GM19351 (cell line): Measurements from ENCODE around the gene CCDC142.

ENCODE experiments used
- ATAC-seq: cut with Tn5 transposase; IDR thresholded peaks from one replicate; pipeline ENCODE4 v1.9.1; 2021; ENCODE audit warnings: mild to moderate bottlenecking, moderate library complexity; ENCODE audit not compliant: unreplicated experiment

CCDC142 gene

DNA sequence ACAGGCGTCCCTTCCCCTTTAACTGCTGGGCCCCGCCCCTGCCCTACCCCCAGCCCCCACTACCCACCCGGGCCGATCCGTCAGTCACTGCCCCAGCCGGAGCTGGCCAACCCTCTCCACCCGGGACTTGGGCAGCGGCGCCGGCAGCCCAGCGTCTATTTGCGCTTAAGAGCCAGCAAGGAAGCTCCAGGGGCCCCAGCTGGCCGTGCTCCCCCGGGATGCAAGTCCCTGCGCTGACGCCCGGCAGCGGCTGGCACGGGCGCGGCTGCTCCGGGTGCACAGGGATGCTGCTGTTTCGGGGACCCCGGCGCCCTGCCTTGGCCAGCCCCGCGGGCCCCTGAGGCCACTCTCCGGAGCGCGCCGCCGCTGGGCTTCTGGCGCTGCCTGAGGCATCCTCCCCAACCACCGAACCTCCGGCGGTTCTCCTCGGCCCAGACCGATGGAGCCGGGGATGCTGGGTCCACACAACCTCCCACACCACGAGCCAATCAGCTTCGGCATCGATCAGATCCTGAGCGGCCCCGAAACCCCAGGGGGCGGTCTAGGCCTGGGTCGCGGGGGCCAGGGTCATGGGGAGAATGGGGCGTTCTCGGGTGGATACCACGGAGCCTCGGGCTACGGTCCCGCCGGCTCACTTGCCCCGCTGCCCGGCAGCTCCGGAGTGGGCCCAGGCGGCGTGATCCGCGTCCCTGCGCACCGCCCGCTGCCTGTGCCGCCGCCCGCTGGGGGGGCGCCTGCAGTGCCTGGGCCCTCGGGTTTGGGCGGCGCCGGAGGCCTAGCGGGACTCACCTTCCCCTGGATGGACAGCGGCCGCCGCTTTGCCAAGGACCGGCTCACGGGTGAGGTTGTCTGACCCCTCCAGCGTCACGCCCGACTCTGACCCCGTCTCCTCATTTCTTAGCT, 31.8 kb upstream of the CCDC142 start, which contains the start of gene TLX2:
TSS of gene TLX2 (plus strand) at position 83 of the 903 bp plus-strand sequence. CDS start at position 440, 357 bp downstream.
- ATAC-seq, result no peak

DNA sequence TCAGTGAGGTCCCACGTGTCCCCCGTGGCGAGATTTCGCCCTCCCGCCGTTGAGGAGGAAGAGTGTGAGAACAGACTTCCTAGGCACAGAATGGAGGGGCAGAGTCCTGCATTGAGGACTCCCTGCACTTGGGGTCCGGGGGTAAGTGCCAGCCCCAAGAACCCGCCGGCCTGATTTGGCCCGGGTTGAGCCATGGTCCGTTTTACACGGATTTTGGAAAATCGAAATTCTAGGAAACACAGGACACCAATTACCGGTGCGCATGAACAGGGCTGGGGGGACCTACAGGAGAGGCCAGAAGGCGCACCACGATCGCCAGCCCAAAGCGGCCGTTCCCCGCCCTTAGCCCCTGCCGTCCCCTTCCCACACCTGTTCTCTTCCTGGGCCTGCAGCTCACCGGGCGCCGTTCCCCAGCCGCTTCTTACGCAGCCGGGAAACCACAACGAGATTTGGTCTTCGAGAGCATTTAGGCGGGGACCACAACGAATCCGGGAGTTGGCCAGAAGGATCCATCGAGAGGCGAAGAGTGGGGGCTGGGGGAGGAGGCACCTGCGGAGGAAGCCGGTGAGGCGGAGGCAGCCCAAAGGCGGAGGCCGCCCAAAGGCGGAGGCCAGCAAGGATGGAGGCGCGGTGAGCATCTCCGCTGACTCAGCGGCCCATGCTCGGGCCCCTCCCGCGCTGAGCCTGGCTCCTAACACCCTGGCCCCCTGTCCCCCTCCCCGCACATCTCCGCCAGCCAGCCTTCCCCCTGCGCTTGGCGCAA, 31.0 kb upstream of the CCDC142 start:
- no peak for ATAC-seq

DNA sequence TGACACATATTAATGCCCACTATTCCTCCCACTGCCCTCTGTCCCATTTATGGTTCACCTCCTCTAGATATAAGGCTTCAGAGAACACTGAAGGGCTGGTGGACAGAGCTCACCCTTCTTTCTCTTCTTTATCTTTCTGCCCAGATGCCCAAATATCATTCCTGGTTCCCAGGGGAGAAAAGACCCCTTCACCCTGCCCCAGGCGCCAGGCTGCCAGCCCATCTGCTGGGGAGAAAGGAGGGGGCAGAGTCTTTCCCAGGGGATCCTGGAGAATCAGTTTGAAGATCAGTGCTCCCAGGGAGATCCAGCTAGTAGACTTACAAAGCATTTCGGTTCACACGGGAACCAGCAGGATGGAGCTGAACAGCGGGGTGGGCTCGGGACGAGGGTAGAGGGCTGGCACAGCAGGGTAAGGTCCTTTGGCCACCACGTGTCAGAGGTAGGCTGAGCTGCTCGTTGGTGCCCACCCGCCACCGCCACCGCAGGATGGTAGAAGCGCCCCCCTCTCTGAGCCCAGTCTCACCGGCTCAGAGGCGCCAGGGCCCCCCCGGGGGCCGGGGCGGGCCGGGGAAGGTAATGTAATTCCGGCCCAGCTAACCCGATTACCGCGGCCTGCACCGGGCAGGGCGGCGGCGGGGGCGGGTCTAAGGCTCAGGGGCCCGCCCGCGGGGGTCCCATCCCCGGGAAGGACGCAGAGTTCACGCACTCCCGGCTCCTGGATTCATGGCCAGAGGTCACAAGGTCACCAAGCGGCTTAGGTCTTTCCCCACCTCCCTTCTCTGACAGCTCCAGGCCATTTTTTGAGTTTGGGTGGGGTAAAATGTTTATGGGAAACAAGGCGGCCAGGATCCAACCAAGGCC, 30.2 kb upstream of the CCDC142 start:
- ATAC-seq, result no peak

DNA sequence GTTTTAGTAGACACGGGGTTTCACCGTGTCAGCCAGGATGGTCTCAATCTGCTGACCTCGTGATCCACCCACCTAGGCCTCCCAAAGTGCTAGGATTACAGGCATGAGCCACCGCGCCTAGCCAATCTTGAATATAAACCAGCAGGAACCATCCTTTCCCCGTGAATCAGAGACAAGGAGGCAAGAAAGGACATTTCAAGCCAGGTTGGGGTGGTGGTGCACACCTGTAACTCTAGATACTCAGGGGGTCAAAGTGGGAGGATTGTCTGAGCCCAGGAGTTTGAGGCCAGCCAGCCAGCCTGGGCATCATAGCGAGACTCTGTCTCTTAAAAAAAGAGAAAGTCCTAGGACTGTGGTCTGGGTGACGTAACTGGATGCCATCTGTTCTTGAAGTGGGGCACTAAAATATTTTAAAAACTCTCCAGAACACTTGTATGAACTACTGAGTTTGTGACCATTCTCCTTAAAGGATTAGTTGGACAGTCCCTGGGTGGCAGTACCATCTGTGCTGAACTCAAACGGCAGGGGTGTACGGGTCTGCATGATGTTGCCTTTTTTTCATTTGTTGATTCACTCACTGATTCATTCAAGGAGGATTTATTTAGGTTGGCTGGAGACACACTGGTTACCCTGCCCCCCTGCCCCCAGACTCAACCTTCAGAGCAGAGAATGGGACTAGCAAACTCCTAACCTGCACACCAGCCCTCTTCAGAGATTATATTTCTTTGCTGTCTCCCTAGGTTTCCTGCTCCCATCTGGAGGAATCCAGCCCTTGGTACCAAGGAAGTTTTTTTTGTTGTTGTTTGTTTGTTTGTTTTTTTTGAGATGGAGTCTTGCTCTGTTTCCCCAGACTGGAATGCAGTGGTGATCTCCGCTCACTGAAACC, 28.5 kb upstream of the CCDC142 start:
- ATAC-seq, result no peak

DNA sequence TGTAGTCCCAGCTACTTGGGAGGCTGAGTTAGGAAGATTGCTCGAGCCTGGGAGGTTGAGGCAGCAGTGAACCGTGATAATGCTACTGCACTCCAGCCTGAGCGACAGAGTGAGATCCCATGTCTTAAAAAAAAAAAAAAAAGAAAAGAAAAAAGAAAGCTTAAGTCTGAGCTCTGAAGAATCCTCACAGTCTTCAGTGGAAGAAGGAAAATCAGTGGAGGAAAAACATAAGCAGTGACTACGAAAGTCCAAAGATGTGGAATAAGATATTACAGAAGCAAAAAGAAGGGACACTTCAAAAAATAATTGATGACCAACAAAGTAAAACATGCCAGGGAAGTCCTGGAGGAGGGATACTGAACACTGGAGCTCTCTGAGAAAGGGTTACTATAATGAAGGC, 27.5 kb upstream of the CCDC142 start:
- no peak for ATAC-seq

DNA sequence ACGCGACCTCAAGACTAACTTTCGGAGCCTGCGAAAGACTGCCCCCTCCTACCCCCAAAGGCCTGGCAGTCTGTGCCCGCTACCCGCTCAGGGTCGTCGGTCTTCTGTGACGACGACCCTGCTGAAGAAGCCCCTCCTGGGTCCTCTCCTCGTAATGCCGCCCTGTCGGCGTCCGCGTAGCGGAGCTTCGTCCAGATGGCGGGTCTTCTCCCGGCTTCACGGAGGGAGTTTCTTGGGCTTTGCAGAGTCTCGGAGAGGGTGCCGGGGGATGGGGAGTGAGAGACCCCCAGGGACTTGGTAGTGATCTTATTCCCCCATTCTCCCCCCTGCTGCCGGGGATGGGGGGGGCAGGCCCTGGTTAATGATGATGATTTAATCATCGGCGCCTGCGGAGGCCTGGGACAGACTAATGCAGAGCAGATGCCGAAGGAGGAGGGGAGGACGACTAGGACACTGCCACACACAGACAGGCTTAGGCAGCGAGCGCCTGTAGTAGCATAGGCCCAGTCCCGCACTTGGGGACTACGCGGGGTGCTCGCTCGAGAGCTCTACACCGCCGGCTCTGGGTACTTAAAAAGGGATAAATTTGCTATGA, 25.2 kb upstream of the CCDC142 start:
- peak; percentile 16 for ATAC-seq

DNA sequence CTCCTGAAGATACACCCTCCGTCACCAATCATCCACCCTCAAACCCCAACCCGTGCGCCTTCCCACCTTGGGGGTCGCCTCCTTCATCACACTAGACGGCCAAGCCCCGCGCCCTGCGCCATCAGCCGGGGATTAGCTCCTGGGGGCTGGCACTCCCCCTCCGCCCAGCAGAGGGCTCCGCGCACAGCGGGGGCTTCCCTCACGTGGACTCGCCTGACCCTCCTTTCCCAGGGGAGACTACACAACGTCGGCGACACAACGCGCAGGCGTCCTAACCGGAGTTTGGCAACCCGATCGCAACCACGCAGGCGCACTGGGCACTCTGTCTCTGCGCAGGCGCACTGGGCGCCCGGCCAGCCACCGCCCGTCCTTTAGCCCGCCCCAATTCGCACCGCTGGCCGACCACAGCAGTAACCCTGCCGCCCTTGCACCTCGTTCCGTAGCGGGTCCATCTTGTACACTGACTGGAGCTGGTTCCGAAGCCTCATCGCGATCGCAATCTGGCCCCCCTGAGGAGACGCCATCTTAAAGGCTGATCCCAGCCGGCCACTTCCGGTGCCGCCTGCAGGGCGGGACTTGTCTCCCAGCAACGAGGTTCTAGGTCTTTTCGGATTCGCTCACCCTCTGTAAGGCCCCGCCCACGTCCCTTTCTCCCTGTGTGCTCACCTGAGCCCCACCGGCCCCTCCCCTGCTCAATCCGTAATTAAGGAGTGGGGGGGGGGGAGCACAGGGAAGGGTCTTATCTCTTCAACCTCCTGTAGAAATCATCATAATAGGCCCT, 24.5 kb upstream of the CCDC142 start, which contains the start of gene PCGF1:
TSS of gene PCGF1 (minus strand) at position 551 of the 781 bp plus-strand sequence. CDS start at position 524, 27 bp downstream.
- peak; percentile 90 for ATAC-seq

DNA sequence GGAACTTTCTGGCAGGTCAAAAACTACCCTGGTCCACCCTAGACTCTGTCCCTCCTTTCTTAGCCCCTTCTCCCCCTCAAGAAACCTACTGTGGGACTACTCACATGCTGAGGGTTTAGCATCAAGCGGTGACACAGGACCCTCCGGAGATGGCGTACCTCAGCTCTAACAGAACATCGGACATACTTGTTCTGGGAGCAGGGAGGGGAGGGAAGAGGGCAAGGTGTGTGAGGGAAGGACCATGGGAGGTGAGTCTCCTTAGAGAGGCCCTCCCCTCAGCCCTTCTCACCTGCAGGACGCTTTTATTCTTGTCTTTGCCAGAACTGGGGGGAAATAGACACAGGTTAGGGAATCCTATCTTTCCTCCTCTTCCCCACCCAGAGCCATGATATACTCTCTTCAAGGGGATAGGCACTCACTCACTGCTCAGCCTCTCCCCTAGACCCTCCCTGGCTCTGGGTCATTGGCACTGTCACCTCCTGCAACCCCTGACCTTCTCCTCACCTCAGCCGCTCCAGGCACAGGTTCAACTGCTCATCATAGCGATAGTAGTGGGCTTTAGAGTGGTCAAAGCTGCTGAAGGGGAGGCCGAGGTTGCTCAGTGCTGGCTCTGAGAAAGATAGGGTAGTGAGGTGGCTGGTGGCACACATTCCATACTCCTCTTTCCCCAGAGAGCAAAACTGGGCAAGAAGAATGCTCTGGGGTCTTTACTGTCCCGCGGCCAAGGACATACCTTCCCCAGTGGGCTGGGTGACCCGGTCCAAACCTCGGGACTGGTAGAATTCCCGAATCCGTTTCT, 22.8 kb upstream of the CCDC142 start:
- no peak for ATAC-seq

DNA sequence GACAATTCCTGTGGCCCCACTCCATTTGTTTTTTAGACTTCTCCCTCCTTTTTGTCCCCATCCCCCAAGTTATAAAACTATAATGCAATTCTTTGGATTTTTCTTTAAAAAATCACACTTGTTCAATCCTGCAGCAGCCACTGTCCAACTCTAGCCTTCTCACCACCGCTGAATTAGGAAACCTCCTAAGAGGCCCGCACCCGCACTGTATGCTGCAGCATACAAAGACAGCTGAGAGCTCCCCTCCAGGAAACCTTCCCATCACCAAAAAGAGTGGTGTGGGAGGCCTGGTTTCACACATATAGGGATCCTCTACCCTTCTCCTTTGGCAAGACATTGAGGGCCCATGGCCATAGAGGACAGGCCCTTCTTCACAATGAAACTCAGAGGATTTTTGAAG, 21.8 kb upstream of the CCDC142 start:
- no peak for ATAC-seq

DNA sequence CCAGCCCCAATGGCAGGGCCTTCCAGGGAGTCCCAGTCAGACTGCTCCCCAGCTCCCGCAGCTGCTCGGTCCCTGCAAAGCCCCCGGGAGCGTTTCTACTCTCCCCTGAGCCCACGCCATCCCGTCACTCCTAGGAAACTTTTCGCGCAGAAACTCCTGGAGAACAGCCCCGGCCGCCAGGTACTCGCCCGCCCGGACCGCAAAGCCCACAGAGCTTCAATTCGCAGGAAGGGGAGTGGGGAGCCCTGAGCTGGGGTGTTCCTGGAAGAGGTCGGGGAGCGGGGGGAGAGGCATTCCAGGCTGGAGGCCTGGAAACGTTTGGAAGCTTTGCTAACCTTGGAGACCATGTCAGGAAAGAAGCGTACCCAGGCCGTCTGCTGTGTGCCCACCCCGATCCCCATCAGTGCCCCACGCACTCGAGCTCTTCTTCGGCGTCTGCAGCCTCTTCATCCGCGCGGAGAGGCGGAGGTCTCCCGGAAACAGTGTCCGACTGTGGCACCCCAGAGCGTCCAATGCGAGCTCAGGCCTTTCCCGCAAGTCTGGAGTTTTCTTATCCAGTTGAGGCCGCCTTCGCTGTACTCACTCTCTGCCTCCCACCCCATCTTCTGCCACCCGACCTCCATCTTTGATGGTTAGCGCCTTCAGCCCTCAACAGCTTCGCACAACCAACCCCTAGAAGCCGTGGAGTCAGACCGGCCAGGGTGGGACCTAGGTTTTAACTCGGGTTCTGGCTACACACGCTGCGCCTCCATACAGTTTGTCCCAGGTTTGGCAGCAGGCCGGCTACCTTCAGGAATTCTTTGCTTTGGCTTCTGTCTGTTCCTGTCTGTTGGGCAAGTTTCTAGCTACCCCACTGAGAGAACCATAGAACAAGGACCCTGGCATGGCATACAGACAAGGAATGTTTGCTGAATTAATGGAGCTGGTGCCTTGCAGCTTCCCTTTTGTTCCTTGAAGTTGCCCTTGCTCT, 21.0 kb upstream of the CCDC142 start:
- ATAC-seq, result no peak

DNA sequence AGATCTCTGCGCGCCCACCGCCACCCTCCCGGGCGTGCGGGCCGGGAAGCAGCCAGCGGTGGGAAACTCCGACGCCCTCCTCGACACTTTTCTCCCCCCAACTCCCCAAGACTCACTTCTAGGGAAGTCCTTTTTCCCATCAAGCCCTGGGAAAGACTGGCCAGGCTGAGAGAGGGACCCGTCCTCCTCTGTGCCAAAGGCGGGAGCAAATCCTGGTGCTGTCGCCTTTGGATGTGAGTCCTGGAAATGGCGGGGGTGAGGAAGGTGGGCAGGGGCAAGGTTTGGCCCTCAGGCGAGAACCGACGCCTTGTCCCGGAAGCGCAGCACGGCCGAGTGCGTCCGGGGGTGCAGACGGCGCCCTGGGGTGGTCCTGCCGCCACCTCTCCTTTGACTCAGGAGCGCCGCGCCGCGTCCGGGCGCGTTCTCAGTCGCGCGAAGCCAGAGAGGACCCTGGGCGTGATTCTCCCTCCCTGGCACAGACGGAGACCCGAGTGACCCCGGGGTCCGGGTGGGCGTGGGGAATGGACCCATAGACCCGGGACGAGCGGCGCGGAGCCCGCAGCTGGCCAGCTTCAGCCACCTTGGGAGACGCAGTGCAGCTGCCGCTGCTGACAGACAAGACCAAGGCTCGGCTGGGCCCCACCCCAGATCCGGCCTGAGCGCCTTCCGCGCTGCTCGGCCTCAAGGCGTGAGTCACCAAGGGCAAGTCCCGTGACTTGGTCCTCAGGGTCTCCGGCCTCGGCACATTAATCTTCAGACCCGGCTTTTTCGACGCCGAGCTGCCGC, 20.1 kb upstream of the CCDC142 start:
- ATAC-seq, result peak; percentile 29

DNA sequence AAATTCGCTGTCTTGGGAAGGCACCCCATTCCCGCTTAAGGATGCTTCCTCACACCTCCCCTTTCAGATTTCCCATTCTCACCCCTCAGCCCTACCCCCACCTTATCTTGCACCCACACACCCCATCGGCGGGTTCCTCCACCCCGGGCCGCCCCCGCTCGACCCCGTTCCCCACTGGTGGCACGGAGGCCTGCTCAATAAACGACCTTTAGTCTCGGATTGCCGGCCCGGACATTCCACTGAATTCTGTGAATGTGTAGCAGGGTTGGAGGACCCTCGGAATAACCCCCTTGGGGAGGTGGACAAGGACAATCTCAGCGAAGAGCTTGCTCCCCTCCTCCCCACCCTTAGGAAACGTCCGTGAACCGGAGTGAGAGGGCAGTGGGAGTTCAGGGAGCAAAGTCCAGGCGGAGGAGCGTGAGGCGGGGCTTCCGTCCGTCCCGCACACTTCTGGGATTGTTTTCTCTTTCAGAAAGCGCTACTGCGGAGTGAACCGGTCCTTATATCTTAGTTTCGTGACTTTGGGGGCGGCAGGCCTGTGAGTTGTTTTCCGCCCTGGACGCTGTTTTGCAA, 19.4 kb upstream of the CCDC142 start:
- ATAC-seq, result no peak

DNA sequence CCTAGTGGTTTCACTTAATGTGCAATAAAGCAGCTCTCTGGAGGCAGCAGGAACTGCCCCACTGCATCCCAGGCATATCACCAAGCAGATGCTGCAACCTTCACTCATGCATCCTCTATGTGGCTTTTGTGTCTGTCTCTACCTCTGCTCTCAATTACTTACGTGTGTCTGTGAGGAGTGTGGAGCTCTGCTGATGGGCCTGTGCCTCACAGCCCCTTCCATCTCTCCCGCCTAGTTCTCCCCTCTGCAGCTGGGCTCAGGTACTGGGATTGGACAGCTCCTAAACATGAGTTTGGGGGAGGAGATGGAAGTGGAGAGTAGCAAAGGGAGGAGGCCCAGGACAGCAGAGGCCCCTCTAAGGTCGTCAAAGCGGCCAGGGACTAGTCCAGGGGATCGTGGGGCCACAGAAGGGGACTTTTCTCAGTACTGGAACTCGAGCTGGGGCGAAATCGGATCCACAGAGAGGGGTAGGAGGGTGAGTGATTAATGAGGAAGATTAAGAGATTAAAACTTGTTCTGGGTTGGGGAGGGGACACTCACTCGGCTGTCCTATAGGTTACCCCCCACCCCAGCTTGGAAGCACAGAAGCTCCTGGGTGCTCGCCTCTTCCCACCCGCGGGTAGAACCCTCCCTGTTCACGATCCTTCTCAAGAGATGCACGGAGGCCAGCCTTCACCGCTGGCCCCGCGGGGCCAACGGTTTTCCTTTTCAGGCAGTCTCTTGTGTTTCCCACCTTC, 18.7 kb upstream of the CCDC142 start:
- no peak for ATAC-seq

DNA sequence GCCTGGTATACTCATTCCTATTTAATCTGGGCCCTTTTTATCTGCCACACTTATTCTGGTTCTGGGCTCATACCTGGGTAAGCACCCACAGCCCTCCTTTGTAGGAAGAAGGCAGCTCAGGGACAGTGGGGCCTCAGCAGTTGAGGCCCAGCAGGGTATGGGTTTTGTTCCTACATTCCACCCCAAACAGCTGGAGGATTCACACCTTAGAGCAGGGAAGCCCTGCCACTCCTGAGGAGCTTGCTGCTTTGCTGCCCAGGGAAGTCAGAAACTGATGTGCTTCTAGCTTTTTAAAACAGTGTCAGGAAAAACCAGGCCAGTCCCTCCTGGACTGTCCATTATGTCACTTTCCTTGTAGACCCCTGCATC, 17.8 kb upstream of the CCDC142 start:
- ATAC-seq, result no peak
